Measurements from ENCODE around the gene GPR158. TPM values are rescaled to one million over a fixed set of nuclear protein-coding genes. Genes with fewer than 3 reads are reported as not detected.

The GPR158 gene
- total RNA-seq, 1 donor from 2014 or later = 0.21 TPM

DNA sequence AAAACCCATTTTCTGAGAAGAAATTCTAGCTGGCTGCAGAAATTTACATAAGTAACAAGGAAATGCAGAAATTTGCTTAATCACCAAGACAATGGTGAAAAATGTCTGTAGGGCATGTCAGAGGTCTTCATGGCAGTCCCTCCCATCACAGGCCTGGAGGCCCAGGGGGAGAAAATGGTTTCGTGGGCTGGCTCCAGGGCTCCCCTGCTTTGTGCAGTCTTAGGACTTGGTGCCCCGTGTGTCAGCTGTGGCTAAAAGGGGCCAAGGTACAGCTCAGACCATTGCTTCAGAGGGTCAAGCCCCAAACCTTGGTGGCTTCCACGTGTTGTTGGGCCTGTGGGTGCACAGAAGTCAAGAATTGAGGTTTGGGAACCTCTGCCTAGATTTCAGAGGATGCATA, 215.9 kb downstream of the GPR158 start:
- no peak for DNase-seq (ENCODE audit: low spot score)

DNA sequence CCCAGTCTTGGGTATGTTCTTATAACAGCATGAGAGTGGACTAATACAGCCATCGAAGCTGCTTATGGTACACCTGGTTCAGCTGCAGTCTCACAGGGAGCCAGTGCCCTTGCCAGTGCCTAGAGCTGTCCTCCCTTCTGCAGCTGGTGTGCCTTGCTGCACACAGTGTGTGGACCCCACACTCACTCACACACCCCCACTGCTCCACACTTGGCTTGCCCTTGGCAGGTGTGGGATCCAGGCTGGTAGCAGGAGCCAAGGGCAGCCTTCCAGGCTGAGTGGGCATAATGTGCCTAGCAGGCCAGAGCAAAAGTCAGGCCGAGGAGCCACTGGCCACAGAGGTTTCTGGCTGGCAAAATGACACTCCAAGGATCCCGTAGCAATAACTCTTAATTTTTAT, 217.3 kb downstream of the GPR158 start:
- no peak for DNase-seq (ENCODE audit: low spot score)

DNA sequence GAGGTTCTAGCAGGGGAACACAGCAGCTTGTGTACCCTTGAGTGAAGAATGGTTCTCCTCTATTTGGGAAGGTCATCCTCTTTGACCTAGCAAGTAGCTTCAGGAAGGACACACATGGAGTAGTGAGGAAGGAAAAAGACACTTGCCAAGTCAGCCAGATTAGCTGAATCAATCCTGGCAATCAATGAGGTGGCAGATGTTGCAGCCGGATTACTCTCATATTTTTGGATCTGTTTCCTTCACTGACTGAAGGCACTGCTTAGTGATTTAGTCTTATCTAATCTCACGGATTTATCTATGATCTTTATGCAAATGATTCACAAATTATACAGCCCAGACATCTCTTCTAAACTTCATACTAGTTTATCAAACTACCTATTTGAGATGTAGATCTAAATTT, 218.8 kb downstream of the GPR158 start:
- DNase-seq (ENCODE audit: low spot score) = no peak

DNA sequence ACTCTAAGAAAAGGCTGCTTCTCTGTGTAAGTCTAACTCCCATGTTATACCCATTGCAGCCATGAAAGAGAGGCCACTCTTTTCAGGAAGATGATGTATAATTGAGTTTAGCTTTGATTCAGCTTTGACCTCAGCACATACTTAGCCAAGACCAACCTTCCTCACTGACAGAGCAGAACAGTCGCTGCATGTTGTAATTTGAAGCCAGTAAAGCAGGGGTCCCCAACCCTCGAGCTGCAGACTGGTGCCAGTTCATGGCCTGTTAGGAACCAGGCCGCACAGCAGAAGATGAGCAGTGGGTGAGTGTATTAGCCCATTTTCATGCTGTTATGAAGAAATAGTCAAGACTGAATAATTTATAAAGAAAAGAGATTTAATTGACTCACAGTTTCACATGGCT, 223.9 kb downstream of the GPR158 start:
- DNase-seq (ENCODE audit: low spot score) = no peak

DNA sequence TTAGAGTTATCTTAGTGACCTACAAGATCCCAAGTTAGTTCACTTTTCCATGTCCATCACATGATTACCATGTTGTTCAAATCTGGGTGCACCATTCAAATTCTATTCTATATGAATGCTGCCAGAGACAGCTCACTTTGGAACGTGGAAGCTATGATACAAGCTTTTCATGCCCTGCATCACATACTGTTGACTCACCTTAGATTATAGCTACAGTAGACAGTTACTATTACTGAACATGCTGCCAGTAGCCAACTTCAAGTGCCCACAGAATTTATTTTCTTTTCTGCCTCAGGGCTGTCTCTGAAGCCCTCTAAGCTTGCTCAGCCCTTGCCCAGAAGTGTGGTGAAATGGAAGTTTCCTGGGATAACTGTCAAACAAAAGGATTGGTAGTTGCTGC, 231.1 kb downstream of the GPR158 start:
- DNase-seq (ENCODE audit: low spot score) = no peak

DNA sequence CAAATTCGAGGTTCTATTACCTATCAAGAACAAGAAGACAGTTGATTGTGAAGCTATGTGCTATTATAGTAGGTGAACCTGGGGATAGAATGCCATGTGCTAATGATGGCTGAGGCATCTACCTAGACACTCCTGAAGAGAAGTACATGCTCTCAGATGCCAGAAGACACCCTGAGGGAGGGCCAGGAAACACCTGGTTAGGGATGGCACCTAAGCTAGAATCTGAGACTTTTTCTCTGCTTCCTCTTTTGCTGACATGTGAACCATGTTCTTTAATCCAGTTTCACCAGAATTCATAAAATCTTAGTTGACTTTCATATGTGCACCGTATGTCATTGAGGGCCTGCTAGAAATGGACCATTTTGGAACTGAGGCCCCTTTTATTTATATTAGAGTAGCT, 242.8 kb downstream of the GPR158 start:
- DNase-seq (ENCODE audit: low spot score) = no peak

DNA sequence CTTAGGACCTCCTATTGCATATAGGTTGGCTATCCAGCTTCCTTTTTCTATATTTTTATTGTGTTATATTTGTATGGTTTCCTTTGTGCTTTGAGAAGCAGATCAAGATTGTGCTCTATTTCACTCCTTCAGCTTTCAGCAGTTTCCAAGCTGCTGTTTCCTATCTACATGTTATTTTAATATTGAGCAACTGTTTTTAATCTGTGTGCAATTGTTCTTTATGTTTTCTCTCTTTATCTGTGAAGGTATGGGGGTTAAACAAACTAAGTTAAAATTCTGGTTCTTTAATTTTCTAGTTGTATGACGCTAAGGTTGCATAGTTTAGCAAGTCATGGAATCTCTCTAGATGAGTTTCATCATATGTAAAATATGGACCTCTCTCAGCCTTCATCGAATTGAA, 251.0 kb downstream of the GPR158 start:
- no peak for DNase-seq (ENCODE audit: low spot score)

DNA sequence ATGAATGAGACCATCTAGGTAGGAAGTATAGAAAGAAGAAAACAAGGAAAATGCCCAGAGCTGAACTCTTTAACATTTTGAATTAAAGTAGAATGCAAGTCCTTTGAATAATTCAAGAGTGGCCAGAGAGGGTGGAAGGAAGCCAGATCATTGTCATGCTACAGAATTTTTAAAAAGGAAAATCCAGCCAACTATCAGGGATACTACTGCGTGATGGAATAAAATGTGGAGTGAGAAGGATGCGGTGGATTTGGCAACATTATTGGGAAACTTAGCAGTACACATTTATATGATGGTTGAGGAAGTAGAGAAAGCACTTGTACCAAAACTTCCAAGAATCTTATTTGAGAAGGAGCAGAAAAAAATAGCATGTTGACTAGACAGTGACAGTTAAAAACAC, 261.6 kb downstream of the GPR158 start:
- no peak for DNase-seq (ENCODE audit: low spot score)

DNA sequence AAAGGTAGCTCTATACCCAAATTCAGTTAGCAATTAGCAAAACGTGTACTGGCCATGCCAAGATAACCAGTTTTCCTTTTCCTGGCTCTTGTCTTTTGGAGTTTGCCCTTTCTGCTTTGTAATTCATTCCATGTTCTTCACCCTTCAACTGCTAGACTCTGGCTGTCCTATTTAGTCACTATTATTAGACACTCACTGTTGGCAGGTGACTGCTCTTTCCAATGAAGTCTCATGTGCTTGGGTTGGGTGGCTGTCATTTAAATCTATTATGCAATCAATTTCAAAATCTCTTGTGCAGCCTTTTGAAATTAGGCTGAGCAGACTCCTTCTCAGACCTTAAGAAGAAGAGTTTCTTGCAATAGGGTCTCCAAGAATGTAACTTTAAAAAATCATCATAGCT, 266.5 kb downstream of the GPR158 start:
- no peak for DNase-seq (ENCODE audit: low spot score)

DNA sequence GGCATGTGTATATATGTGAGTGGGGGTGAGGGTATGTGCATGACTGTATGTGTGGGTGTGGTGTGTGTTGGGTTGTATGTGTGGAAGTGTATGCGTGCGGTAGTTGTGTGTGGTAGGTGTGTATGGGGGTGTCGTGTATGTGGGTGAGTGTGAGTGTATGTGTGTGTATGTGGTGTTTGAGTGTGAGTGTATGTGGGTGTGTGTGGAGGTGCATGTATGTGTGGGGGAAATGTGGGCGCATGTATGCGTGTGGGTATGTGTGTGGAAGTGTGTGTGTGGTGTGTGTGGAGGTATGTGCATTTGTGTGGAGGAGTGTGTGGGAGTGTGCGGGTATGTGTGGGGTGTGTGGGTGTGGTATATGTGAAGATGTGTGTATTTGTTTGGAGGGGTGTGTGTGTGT, 269.5 kb downstream of the GPR158 start:
- no peak for DNase-seq (ENCODE audit: low spot score)

DNA sequence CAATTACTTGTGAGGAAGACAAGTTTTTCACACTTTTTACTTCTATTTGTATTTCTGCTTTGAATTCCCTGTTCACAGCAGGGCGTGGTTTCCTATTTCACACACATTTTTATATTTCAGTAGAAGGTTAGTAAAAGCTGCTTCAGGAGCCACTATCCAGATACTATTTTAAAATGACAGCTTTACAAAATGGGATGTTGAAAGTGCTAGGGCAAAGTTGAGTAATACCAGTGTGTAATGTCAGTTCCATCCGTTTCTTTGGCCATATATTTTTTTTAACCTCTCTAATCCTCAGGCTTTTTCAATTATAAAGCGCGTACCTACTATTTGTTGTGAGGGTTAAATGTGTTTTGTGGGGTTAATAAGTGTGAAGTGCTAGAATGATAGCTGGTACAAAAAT, 276.6 kb downstream of the GPR158 start:
- no peak for DNase-seq (ENCODE audit: low spot score)

DNA sequence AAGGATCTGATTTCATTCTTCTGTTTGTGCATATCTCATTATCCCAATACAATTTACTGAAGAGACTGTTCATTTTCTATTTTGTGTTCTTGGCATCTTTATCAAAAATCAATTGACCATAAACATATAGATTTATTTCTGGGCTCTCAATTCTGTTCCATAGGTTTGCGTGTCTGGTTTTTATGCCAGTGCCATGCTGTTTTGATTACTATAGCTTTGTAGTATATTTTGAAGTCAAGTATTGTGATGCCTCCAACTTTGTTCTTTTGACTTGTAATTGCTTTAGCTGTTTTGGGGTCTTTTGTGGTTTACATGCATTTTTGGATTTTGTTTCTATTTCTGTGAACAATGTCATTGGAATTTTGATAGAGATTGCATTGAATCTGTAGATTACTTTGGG, 278.8 kb downstream of the GPR158 start:
- DNase-seq (ENCODE audit: low spot score) = no peak

DNA sequence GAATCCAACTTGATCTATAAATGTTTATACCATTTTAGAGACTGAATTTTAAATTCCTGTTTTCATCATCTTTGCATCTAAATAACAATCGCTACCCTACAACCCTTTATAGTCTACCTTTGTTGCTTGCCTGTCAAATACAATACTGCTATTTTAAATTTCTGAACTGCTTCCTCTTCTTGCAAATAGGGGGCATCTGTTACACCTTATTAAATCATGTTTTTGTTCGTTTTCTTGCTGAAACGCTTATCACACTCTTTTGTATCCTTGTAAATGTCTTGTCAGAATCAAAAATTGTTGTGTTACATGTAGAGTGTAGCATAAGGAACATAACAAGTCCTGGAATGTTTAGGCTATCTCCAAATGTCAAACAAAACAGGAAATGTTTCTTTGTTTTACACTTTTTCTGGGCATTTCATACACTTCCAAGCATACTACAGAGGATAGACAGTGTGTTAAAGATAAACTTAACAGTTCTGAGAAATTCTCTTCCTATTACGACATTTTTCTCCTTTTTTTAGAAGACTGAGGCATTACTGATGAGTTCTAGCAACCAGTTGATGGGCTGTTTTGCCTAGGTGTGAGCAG, 281.3 kb downstream of the GPR158 start:
- DNase-seq (ENCODE audit: low spot score) = no peak

DNA sequence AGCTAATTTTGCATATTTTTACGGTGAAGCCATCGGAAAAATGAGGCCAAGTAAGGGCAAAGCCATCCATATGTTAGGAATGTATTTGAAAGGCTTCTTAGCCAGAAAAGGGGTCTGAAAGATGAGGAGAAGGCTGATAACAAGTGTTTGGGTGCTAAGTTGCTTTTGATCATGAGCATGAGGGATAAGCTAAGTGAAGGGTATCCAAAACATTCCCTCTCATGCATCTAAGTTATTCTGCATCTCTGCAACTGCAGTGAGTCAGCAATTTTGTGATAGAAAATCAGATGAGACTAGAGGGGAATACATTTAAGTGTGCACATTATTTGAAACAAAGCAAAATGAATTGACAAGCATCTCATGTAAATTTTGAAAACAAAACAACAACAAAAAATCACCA, 282.8 kb downstream of the GPR158 start:
- no peak for DNase-seq (ENCODE audit: low spot score)

DNA sequence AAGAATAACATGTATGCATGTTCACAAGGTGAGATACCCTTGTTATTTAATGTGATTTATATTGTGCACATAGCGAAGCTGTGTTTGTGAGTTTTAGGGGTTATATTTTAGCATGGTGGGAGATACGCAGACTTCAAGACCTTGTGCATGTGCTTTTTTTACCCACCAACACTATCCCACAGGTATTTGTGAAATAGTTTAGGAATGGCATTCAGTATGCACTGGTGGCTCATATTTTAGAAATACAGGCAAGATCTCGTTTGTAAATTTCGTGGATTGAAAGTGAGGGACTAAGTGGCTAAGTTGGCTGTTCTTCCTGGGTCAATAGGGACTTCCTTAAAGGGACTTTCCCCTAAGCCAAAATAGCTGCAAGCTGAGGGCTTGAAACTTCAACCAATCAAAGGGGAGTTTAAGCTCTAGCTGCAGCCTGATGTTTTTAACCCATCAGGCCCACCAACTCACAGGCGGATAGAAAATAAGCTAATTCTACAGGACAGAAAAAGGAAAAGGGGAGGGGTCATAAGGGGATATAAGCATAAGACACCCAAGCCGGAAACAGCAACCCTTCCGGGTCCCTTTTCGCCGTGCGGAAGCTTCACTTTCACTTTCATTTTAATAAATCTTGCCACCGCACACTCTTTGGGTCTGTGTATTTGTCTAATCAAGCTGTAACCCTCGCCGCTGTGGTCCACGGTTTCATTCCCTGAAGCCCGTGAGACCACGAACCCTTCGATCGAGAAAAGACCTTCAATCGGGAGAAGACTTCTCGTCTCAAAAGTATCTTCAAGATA, 291.0 kb downstream of the GPR158 start:
- no peak for DNase-seq (ENCODE audit: low spot score)

DNA sequence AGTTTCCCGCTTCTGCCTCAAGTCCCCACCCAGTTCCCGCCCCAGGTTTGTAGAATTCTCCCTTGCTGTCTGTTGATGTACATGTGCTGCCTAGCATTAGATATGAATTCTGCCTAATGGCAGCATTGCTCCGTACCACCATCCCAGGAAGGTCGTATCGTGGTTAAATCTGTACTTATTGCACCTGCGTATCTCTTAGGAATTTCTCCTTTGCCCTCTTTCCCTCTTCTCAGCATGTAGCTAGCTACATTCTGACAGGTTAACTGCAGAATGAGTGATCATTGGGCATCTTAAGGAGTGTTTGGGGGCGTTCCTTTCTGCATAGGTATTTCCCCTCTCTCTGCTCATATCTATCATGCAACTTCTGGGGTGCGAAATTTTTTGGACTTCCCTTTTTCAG, 293.1 kb downstream of the GPR158 start:
- no peak for DNase-seq (ENCODE audit: low spot score)

DNA sequence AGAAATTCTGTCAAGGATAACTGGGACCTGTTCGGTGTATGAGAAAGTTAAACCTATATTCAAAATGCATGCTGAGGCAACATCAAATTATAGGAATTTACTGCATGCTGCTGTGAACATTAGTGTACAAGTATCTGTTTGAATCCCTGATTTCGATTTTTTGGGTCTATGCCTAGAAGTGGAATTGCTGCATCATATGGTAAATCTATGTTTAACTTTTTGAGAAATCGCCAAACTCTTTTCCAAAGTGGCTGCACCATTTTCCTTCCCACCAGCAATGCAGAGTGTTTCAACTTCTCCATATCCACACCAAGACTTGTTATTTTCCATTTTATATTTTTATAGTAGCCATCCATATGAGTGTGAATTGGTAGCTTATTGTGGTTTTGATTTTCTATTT, 306.7 kb downstream of the GPR158 start:
- DNase-seq (ENCODE audit: low spot score) = no peak

DNA sequence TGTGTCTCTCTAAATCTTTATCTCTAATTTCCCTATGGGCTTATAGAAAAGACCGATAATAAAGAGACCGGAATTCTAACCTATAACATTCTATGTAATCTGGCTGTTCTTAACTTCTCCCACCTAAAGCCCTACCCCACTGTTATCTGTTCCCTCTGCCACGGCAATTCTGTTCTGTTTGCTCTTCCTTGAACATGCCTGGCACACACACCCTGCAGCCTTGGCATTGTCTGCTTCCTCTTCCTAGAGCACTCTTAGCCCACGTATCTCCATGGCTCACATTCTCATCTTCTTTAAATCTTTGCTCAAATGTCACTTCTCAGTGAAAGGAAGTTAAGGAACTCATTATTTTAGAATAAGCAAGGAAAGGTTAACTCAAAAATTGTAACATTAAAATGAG, 309.2 kb downstream of the GPR158 start:
- DNase-seq (ENCODE audit: low spot score) = no peak

DNA sequence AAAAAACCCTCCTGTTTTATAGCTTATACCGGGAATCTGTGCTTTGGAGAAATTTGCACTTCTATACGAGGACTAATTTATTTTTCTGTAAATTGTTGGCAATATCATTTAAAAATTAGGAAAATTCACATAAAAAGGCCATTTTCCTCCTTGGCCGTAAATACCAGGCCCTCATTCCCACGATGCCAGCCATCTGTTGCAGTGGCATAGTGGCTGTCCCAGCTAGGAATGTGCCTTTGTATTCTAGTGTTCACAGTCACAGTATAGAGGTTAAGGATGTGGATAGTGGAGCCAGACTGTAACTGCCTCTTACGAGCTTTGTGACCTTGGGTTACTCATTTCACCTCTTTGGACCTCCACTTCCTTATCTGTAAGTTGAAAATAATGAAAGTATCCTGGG, 312.5 kb downstream of the GPR158 start:
- no peak for DNase-seq (ENCODE audit: low spot score)

DNA sequence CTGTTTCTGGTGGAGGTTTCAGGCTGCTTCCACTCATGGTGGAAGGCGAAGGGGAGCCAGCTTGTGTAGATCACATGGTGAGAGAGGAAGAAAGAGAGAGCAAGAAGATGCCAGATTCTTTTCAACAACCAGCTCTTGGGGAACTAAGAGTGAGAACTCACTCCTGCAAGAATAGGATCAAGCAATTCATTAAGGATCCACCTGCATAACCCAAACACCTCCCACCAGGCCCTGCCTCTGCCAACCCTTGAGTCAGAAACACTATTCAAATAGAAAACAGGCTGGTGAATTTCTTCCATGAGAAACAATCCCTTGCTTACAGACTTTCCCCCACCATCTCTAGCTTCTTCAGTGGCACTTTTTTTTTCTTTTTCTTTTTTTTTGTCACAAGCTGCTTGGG, 317.2 kb downstream of the GPR158 start:
- no peak for DNase-seq (ENCODE audit: low spot score)

DNA sequence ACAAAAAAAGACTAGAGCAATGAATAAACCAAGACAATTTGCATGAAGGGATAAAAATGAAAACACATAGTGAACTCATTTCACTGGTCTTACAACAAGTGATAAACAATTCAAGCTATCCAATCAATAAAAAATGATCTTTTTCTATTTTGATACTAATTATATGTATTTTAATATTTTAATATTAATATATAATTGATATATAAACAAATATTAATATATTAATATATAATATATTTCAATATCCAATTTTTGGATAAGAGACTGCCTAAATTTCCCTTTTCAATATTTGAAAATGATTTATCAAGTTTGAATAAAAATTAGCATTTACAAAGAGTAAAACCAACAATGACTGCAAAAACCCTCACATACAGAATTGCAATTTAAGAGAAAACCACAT, 317.9 kb downstream of the GPR158 start:
- DNase-seq (ENCODE audit: low spot score) = no peak

DNA sequence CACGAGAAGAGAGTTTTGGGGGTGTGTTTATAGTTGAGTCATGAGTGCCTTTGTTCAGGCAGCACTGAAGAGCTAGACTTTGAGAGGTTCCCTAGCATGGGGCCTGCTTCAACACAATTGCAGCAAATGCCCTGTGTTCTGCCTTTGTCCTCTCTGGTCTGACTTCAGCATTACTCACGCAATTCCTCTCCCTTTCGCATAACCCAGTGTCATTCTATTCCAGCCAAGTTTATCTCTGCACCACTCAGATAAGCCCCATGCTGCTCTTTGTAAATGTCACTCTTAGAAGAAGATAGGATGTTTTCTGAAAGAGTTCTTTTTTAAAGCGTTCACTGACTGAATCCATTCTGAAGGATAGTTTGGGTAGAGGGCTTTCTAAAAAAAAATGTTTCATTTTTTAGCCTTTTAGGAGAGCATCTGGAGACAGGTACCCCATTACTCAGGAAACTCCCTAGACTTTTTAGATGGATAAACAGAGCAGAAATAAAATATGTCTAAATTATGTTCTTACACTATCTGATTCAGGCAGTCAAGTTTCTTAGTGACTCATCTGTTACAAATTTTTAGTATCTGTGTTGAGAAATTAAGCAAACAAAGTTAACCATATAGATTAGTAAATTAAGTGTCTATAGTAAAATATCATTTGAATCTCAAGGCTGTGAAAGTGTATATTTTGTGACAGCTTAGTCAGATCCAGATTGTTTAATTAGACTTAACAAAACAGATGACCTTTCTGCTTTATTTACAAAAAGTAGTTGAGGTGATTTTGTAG, 318.5 kb downstream of the GPR158 start:
- no peak for DNase-seq (ENCODE audit: low spot score)

DNA sequence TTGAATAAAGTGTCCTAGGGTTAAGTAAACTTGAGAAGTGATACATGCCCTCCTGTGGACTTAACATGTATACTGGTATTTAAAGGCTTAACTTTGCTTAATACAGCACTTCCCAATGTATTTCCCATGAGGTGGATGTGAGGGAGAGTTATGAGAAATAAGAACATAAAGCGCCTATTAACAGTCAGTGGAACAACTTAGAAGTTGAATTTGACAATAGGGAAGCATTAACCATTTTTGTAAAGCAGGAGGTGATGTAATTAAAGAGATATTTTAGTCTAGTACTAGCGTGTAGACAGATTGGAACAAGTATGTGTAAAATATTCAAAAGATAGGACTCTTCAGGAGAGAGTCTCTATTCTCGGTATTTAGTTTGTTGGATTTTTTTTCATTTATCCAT, 322.4 kb downstream of the GPR158 start:
- DNase-seq (ENCODE audit: low spot score) = no peak
